ENCODE results near the gene FUT9. TPM values are rescaled to one million over a fixed set of nuclear protein-coding genes. Genes with fewer than 3 reads are reported as not detected.
"Not testable (repeated sequence)": the region's sequence is repeated elsewhere in the genome, so short reads cannot be mapped to it uniquely, and the experiment has no call there.

Gene FUT9
- total and polyA plus RNA-seq, 2 of the 13 experiments (the other 11 are each of a cell fraction or from before 2014, with no cell fraction given) = 0.01 TPM; not detected in 1

DNA sequence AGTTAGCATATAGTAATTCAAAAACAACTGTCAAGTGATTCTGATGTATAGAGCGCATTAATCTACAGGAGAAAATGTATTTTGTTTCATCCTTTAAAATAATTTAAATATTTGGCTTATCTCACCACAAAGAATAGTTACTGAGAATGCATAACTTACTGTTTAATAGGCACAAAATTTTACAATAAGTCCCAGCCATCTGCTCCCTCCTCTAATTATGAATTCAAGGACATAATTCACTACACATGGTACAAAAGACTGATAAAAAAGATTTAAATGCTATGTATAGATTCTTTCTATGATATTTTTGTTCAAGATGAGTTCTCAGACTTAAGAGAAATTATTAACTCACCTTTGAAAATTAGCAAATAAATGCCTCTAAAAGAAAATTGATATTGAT is 242.0 kb downstream of the FUT9 start (continued):
- TF ChIP-seq, protein P1, sequence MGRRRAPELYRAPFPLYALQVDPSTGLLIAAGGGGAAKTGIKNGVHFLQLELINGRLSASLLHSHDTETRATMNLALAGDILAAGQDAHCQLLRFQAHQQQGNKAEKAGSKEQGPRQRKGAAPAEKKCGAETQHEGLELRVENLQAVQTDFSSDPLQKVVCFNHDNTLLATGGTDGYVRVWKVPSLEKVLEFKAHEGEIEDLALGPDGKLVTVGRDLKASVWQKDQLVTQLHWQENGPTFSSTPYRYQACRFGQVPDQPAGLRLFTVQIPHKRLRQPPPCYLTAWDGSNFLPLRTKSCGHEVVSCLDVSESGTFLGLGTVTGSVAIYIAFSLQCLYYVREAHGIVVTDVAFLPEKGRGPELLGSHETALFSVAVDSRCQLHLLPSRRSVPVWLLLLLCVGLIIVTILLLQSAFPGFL (CRISPR knock-in tag; IDR thresholded peaks at IDR 0.05) = no peak
- no peak for TF ChIP-seq BORCS8-MEF2B (CRISPR knock-in tag; IDR thresholded peaks at IDR 0.05)

DNA sequence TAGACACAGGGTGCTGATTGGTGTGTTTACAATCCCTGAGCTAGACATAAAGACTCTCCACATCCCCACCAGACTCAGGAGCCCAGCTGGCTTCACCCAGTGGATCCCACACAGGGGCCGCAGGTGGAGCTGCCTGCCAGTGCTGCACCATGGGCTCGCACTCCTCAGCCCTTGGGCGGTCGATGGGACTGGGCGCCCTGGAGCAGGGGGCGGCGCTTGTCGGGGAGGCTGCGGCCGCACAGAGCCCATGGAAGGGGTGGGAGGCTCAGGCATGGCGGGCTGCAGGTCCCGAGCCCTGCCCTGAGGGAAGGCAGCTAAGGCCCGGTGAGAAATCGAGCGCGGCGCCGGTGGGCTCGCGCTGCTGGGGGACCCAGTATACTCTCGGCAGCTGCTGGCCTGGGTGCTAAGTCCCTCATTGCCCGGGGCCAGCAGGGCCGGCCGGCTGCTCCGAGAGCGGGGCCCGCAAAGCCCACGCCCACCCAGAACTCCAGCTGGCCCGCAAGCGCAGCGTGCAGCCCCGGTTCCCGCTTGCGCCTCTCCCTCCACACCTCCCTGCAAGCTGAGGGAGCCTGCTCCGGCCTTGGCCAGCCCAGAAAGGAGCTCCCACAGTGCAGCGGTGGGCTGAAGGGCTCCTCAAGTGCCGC is 245.1 kb downstream of the FUT9 start:
- ATAC-seq; BruUV-seq (replicated peaks); H4K20me1 ChIP-seq (ENCODE audit: insufficient read depth, low read length); H3K4me2 ChIP-seq (ENCODE audit: low read depth, low read length); H3K4me1 ChIP-seq (ENCODE audit: insufficient read depth, low read length); H2AFZ ChIP-seq (ENCODE audit: low read length); H3K79me2 ChIP-seq (ENCODE audit: insufficient read depth, low read length); H3K4me3 ChIP-seq (replicated peaks in 1 of 3; ENCODE audit: insufficient read depth in 1 of 3, low read depth in 2 of 3, low read length in 3 of 3); in situ Hi-C loops (cut with HindIII; ENCODE audit: extremely low pct_ligation_motif_present, low pct_unique_long_range_greater_than_20kb); DNase-seq (ENCODE audit: low spot score); H3K9ac ChIP-seq (ENCODE audit: insufficient read depth, low read depth, low read length); intact Hi-C loops (cut with micrococcal nuclease; ENCODE audit: unreplicated experiment); H3K36me3 ChIP-seq (replicated peaks in 1 of 2; ENCODE audit: control insufficient read depth in 1 of 2, insufficient read depth in 2 of 2, low read length in 2 of 2); POLR2A ChIA-PET; H3K27ac ChIP-seq (ENCODE audit: extremely low read length, insufficient read depth, low read length); CTCF ChIA-PET (ENCODE audit: low intra/inter-chr PET ratio, low total read pairs); H3K9me3 ChIP-seq (ENCODE audit: low read length); FAIRE-seq; H3K27me3 ChIP-seq (ENCODE audit: control insufficient read depth in 1 of 2, insufficient read depth in 2 of 2, low read length in 2 of 2): not testable (repeated sequence)
- WGBS (ENCODE audit: low lambda C conversion rate) = 30% methylated on average over 7 of the region's 37 CpGs
